ENCODE measurements around the gene EVA1A. TPM values are rescaled to one million over a fixed set of nuclear protein-coding genes. Genes with fewer than 3 reads are reported as not detected.

Gene EVA1A
- total RNA-seq, 1 donor from 2014 or later: 2.7 TPM

DNA sequence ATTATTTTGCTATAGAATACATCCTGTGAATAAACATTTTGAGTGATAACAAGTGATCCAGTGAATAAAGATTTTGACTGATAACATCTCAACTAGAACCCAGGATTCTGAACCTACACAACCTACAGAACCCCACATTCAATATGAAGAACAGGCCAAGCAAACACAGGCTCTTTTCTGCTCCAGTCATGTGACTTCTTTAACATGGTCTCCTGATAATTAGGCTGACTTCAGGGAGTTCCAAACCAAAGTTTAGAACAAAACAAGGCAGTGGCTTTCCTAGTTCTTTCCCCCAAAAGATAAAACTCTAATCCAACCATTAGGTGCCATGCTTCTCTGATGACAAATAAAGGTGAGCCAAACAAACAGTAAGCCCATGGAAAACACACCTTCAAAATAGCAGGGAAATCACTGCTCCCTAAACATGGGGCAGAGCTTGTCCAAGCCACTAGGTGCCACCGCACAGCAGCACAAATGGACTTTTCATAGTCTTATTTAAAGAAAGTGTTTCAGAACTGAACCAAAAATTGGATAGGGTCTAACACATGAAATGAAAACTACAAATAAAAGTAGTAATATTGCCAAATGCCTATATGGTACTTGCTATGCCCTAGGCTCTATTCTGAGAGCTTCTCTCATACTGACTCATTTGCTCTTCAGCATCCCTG is 95.3 kb downstream of the EVA1A start:
- no peak for DNase-seq (ENCODE audit: low spot score)
- intact Hi-C loops (cut with DNase I): loop anchor here (5.0 kb wide), 1 partner anchor 147 kb away; no protein-coding TSS in a partner anchor

DNA sequence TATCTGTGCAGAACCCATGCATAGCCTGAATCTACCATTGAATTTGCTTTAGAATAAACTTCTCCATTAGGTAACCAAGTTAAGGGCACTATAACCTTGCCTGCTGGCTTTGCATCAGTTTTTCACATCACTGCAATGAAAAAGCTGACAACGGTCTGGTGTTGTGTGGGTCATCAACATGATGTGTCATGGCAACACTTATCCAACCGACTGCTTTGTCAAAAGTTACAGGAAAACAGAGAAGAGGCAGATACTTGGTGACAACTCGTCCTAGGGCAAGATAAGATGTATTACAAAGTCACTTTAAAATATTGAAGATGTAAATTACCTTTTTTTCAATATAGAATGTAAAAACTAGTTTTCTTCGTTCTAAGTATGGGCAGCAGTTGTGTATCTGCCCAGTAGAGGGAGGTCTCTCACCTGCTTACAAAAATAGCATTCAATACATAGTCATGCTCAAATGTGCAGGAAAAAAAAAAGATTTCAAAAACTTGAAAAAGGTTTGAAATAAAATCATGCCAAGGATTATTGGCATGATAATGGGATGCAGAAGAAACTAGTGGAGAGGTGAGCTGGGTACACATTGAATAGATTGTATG is 96.3 kb downstream of the EVA1A start:
- DNase-seq (ENCODE audit: low spot score): no peak
- intact Hi-C loops (cut with DNase I): no loop called here

DNA sequence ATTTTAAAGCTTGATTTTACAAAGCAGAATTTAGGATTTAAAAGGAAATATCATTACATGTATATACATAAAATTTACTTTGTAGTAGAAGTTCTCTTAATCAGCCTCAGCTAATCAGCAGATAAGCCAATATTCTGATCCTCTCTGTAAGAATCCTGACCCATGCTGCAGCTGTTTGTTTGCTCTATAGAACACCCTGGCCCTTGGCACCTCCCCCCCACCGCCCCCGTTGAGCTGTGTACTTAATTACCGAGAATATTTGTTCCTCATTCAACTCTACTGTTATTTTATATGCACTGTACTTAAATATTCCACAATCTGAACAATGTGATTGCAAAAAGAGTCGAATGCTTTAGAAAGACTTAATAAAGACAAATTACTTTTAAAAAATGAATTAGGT is 98.0 kb downstream of the EVA1A start:
- no peak for DNase-seq (ENCODE audit: low spot score)
- intact Hi-C loops (cut with DNase I): no loop called here

DNA sequence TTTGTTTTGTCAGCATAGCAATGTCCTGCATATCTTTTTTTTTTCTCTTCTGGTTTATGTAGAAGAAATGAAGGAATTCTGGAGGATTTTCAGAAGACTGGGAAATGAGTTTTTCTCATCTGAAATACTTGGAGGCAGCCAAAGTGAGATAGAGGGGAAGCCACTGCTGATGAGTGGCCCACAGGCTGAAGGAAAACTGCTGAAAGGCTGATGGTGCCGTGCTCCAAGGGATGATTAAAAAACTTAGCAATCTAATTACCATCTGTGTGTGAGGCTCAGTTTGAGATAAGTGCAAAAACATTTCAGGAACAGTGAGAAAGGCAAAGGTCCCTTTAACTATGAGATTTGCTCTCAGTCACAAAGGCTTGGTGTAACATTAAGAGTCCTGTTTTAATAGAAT is 98.5 kb downstream of the EVA1A start:
- no peak for DNase-seq (ENCODE audit: low spot score)
- intact Hi-C loops (cut with DNase I): no loop called here

DNA sequence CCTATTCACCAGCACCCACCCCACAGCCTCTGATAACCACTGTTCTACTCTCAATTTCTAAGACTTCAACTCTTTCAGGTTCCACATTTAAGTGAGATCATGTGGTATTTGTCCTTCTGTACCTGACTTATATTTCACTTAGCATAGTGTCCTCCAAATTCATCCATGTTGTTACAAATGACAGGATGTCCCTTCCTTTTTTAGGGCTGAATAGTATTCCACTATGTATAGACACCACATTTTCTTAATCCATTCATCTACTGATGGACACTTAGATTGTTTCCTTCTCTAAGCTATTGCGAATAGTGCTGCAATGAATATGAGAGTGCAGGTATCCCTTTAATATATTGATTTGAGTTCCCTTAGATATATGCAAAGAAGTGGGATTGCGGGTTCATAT is 100.1 kb downstream of the EVA1A start:
- intact Hi-C loops (cut with DNase I): no loop called here
- DNase-seq (ENCODE audit: low spot score): no peak

DNA sequence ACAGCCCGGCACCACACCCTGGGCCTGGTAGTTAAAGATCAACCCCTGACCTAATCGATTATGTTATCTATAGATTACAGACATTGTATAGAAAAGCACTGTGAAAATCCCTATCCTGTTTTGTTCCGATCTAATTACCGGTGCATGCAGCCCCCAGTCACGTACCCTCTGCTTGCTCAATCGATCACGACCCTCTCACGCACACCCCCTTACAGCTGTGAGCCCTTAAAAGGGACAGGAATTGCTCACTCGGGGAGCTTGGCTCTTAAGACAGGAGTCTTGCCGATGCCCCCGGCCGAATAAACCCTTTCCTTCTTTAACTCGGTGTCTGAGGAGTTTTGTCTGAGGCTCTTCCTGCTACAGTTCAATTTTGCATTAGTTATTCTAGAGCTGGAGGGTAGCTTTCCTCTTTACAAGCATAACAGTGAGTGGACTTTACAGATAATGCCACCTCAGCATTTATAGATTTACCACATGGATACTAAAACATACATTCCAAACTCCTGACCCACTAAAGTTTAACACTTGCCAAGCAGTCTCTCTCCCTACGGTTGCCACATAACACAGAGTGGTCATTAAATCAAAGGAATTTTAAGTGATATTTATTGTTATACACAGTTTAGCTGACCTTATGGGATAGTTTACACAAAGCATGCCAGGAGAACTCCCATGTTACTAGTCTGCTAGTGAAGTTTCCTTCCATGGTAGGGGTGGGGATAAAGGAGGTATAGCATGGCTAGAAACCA is 101.0 kb downstream of the EVA1A start:
- intact Hi-C loops (cut with DNase I): no loop called here
- no peak for DNase-seq (ENCODE audit: low spot score)

DNA sequence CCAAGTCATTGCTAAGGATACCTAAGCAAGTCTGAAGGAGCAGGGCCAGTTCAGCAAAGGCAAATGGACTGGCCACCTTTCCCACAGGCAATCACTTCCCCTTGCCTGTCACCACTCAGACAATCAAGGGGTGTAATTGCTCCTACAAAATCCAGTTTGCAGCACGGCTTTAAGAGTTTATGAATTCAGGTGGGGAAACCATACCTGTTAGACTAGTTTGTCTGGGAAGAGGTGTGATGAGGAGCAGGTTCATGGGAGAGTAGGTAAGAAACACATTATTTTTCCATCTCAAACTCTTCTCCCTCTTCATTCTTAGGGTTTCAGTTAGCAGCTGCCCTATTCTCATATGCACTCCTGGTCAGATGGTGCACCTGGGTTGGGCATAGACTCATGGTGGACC is 102.5 kb downstream of the EVA1A start:
- DNase-seq (ENCODE audit: low spot score): no peak
- intact Hi-C loops (cut with DNase I): no loop called here

DNA sequence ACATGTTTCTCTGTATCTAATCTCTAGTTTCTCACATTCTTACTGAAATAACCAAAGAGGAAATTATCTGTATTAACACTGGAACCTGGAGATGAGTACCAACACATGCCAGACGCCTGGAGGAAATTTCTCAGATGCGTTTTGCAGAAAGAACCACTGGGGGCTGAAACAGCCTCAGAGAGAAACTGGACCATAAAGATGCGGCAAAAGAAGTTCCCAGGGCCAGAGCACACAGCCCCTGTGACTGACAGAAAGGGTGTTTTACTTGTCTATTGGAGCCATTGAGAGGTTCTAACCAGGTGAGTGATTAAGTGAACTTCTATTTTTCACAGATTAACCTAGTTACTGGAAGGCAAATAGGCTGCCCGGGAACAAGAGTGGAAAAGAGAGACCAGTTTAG is 103.9 kb downstream of the EVA1A start:
- DNase-seq (ENCODE audit: low spot score): no peak
- intact Hi-C loops (cut with DNase I): no loop called here

DNA sequence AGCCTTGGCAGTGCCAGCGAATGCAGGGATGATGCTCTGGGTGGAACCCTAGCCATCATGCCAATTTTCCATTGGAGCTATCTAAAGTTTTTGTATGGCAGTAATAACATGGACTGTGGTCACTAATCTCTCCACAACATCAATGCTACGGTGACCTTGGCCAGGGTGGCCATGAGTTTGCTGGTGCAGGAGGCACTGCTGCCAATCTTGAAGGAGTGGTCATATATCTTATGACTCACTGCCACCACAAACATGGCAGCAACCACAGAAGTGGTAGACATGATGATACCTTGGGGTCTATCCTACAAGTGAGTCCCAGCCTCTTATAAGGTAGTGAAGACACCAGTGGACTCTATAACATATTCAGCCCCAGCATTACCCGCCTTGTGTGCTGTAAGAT is 104.6 kb downstream of the EVA1A start:
- no peak for DNase-seq (ENCODE audit: low spot score)
- intact Hi-C loops (cut with DNase I): no loop called here

DNA sequence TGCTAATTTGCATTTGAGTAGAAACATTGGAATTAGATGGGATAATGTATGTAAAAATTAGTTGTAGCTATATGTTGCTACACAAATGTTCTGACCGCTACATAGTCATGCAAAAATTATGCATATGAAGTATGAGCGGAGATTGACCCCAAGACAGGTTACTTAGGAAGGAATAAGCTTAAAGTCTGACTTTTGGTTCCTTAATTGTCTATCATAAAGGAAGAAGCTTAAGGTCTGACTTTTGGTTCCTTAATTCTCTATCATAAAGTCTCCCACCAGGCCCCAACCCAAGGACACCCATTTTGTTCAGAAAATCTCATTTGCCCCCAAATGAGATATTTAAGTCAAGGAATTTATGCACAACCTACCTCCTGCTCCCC is 106.5 kb downstream of the EVA1A start:
- intact Hi-C loops (cut with DNase I): no loop called here
- DNase-seq (ENCODE audit: low spot score): no peak

DNA sequence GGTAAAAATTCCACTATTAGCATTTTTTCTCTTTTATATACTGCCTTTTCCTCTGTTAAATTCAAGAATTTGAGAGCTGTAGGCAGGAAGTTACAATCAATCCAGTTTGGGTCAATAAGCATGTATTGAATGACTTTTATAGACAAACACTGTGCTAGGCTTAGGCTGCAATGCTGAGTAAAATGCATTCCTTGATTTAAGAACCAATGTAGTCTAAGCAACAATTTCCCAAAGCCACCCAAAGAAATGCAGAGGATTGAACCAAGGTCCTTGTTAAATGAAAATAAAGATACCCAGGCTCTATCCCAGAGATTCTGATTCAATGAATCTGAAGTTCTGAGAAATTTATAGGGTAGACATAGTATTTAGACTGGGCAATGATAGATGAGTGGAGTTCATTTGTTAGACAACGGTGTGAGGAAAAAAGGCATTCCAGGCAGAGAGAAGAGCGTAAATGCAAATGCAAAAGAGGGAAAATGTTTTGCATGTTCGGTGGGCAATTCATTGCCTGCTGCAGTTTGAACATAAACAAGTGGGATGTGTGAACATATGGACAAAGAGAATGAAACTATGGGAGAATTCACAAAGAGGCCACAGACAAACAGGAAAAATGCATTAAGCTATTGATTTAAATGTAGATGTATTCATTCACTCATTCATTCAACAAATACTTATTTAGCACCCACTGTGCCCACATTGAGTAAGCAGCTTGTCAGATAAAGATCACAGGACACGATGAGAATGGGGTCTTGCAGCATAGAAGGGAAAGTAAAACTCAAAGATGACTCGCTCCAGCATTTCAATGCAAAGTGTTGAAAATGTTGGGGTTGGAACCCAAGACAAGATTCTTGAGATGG is 107.1 kb downstream of the EVA1A start:
- no peak for DNase-seq (ENCODE audit: low spot score)
- intact Hi-C loops (cut with DNase I): no loop called here

DNA sequence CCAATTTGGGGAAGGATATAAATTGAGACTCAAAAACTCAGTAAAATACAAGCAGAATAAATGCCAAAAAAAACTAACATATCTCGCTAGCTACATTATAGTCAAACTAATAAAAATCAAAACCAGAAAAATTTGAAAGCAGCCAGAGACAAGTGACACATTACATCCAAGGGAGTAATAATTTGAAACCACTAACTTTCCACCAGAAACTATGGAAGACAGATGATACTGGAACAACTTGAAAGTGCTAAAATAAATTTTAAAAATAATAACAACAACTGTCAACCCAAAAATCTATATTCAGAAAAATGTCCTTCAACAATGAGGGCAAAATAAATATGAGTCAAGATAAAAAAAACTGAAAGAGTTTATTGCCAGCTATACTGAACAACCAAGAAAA is 110.7 kb downstream of the EVA1A start:
- intact Hi-C loops (cut with DNase I): no loop called here
- DNase-seq (ENCODE audit: low spot score): no peak

DNA sequence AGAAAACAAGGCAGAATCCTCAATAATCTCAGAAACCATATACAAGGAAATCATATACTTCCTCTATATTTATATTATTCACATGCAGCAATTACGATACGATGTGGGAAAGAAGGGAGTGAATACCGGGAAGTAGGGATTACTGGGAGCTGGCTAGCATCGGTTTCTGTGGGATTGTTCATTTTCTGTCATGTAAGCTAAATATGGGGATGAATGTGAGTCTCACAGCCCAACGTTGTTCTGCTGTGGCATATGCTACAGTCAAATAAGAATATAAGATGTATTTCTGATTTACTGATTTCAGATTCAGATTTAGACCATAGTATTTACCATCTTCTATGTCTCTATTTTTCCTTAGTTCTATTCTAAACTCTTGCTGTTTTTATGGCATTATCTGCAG is 113.6 kb downstream of the EVA1A start:
- no peak for DNase-seq (ENCODE audit: low spot score)
- intact Hi-C loops (cut with DNase I): no loop called here

Other genes with a start within 250 kb of the EVA1A start
- 46.9 TPM for gene MRPL19, start 85.8 kb upstream of the EVA1A start, total RNA-seq
- gene GCFC2, start 150.0 kb upstream of the EVA1A start, total RNA-seq: 8.8 TPM